Parathyroid adenoma (tissue), 2 donors: Measurements from ENCODE around the gene GAMT.

Experiments used
- H2AFZ ChIP-seq: fragments of 300-600 bp; sonication (generic); one replicate; pipeline ENCODE4 v1.7.0; 2017; ENCODE audit warnings: antibody characterized with exemption, mild to moderate bottlenecking
- H3K27ac ChIP-seq: fragments of 300-600 bp; sonication (generic); one replicate; pipeline ENCODE4 v1.7.0; 2017
- H3K27me3 ChIP-seq: fragments of 300-600 bp; sonication (generic); one replicate; pipeline ENCODE4 v1.7.0; 2017; ENCODE audit warnings: low read length; ENCODE audit not compliant: control insufficient read depth, insufficient read depth
- H3K36me3 ChIP-seq: fragments of 300-600 bp; sonication (generic); one replicate; pipeline ENCODE4 v1.7.0; 2017; ENCODE audit warnings: low read length; ENCODE audit not compliant: control insufficient read depth, insufficient read depth
- H3K4me1 ChIP-seq: fragments of 300-600 bp; sonication (generic); one replicate; pipeline ENCODE4 v1.7.0; 2017; ENCODE audit warnings: control low read depth
- H3K4me2 ChIP-seq: fragments of 300-600 bp; sonication (generic); one replicate; pipeline ENCODE4 v1.7.0; 2017; ENCODE audit warnings: low read length
- H3K4me3 ChIP-seq: fragments of 300-600 bp; sonication (generic); one replicate; pipeline ENCODE4 v1.7.0; 2017; ENCODE audit warnings: low read depth, low read length
- H3K79me2 ChIP-seq: fragments of 300-600 bp; sonication (generic); one replicate; pipeline ENCODE4 v1.7.0; 2017; ENCODE audit warnings: control low read depth
- H3K9ac ChIP-seq: fragments of 300-600 bp; sonication (generic); one replicate; pipeline ENCODE4 v1.7.0; 2017; ENCODE audit warnings: mild to moderate bottlenecking
- H3K9me3 ChIP-seq: fragments of 300-600 bp; sonication (generic); one replicate; pipeline ENCODE4 v1.7.0; 2017; ENCODE audit warnings: low read length; ENCODE audit not compliant: control insufficient read depth
- TF ChIP-seq, protein P1 (sequence below): fragments of 300-600 bp; sonication (generic); IDR thresholded peaks from one replicate; pipeline ENCODE4 v1.7.0; 2017; ENCODE audit warnings: antibody characterized with exemption, mild to moderate bottlenecking
- donor health status: primary hyperparathyroidism.

Gene GAMT

DNA sequence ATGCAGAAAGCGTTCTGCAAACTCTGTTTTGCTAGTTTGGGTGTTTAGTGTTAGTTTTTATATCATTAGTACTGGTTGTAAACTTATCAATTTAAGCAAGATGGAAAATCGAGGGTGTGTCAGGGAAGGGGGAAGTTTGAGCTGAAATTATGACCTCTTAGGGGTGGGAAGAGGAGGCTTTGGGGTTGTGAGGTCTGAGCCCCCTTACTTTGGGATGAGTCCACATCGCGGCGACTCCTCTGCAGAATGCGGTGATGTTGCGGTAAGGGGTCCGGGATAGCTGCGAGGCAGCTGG is 18.4 kb downstream of the GAMT start:
- Histone ChIP-seq H3K79me2 (peaks cover 22% of the 10 kb centered on the region), H2AFZ (no peak overlapping the region), H3K27ac (no peak overlapping the region), H3K4me1 (peaks cover 4% of the 10 kb centered on the region), H3K36me3 (no peaks in the 10 kb centered on the region), H3K27me3 (no peaks in the 10 kb centered on the region), H3K9ac (no peak overlapping the region), H3K9me3 (no peaks in the 10 kb centered on the region), H3K4me2 (no peak overlapping the region), H3K4me3 (no peak overlapping the region)
- TF ChIP-seq, protein P1, sequence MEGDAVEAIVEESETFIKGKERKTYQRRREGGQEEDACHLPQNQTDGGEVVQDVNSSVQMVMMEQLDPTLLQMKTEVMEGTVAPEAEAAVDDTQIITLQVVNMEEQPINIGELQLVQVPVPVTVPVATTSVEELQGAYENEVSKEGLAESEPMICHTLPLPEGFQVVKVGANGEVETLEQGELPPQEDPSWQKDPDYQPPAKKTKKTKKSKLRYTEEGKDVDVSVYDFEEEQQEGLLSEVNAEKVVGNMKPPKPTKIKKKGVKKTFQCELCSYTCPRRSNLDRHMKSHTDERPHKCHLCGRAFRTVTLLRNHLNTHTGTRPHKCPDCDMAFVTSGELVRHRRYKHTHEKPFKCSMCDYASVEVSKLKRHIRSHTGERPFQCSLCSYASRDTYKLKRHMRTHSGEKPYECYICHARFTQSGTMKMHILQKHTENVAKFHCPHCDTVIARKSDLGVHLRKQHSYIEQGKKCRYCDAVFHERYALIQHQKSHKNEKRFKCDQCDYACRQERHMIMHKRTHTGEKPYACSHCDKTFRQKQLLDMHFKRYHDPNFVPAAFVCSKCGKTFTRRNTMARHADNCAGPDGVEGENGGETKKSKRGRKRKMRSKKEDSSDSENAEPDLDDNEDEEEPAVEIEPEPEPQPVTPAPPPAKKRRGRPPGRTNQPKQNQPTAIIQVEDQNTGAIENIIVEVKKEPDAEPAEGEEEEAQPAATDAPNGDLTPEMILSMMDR = no peak

DNA sequence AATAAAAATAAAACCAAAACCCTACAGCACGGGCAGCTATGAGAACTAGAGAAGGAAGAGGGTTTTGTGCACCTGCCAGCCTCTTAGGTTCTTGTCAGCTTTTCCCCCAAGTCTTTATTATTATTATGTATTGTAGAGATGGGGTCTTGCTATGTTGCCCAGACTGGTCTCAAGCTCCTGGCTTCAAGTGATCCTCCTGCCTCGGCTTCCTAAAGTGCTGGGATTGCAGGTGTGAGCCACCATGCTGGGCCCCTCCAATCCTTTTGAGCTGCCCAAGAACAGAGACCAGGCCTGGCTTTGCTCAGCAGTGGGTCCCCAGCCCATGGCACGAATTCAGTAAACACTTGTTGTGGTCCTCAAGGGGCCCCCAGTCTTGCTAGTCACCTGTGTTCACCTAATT is 19.1 kb downstream of the GAMT start:
- H3K4me1 ChIP-seq = peaks cover 4% of the 10 kb centered on the region
- no peaks in the 10 kb centered on the region for H3K36me3 ChIP-seq
- H3K9ac ChIP-seq = no peak overlapping the region
- no peak overlapping the region for H3K4me2 ChIP-seq
- H3K27me3 ChIP-seq = no peaks in the 10 kb centered on the region
- TF ChIP-seq, protein P1 = no peak
- peaks cover 22% of the 10 kb centered on the region for H3K79me2 ChIP-seq
- H3K9me3 ChIP-seq = no peaks in the 10 kb centered on the region
- no peak overlapping the region for H3K27ac ChIP-seq
- no peak overlapping the region for H2AFZ ChIP-seq
- H3K4me3 ChIP-seq = no peak overlapping the region

DNA sequence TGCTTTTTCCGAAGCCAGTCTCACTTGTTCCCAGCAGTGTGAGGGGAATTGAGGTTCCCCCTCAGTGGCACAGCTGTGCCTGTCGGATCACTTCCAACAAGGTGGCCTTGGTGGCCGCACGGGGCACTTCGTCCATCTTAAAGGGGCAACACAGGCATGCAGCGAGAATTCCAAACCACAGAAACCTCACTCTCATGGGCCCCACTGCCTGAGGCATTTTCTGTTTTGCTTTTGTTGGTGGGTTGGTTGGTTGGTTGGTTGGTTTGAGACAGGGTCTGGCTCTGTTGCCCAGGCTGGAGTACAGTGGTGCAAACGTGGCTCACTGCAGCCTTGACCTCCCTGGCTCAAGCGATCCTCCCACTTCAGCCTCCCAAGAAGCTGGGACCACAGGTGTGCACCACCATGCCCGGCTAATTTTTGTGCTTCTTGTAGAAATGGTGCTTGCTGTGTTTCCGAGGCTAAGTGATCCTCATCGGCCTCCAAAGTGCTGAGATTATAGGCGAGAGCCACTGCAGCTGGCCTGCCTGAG is 21.3 kb downstream of the GAMT start:
- H3K27ac ChIP-seq = no peak overlapping the region
- H3K4me3 ChIP-seq = no peak overlapping the region
- H3K36me3 ChIP-seq = no peaks in the 10 kb centered on the region
- H3K4me2 ChIP-seq = no peak overlapping the region
- peaks cover 7% of the 10 kb centered on the region for H3K79me2 ChIP-seq
- no peaks in the 10 kb centered on the region for H3K27me3 ChIP-seq
- TF ChIP-seq, protein P1 = no peak
- no peaks in the 10 kb centered on the region for H3K9me3 ChIP-seq
- no peak overlapping the region for H2AFZ ChIP-seq
- peaks cover 2% of the 10 kb centered on the region for H3K4me1 ChIP-seq
- H3K9ac ChIP-seq = no peak overlapping the region

DNA sequence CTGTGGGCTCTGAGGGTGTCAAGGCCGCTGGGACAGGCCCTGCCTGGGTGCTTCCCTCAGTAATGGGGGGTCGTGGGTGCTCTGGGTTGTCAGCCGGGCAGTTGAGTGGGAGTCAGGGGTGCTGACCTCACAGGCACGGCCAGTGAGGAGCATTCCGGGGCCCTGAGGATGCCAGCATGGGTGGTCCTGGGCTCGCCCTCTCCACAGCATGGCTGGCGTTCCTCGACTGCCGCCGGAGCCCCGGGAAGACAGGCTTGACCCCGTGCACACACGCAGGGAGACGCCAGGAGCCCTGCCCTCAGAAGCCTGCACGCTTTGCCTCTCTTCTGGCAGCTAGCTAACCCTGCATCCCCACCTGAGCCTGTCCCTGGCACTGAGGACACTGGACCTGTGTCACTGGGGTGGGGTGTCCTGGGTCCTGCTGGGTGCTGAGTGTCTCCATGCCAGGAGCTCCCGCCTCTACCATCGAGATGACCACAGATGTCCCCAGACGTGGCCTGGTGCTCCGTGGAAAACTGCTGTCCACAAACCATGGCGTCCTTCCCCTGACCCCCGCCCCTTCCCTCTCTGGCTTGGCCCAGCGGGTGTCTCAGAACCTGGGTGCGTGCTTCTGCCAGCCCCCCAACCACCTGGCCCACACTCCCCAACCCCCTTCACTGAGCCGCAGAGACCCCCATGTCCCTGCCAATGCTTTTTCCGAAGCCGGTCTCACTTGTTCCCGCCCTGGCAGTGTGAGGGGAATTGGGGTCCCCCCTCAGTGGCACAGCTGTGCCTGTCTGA is 22.0 kb downstream of the GAMT start:
- H2AFZ ChIP-seq = no peak overlapping the region

More for the DNA sequence above, 22.0 kb downstream of the GAMT start:
- Histone ChIP-seq H3K9me3 (no peaks in the 10 kb centered on the region), H3K4me1 (no peaks in the 10 kb centered on the region), H3K27ac (no peak overlapping the region), H3K79me2 (peaks cover 5% of the 10 kb centered on the region), H3K9ac (no peak overlapping the region), H3K36me3 (no peaks in the 10 kb centered on the region), H3K27me3 (no peaks in the 10 kb centered on the region), H3K4me2 (no peak overlapping the region), H3K4me3 (no peak overlapping the region)
- TF ChIP-seq, protein P1 = no peak
